Vagina (tissue), 2 donors: Measurements from ENCODE around the gene NPM3.

Source experiments
- CTCF ChIP-seq, 3 experiments: fragments of 450-650 bp in 2 of 3; fragments of 200-600 bp in 1 of 3; sonication (generic) in 1 of 3; IDR thresholded peaks; one replicate each; pipeline ENCODE4 v1.5.1; 2017 to 2019; ENCODE audit warnings: antibody characterized with exemption in 3 of 3, mild to moderate bottlenecking in 2 of 3, moderate library complexity in 2 of 3
- POLR2A ChIP-seq, 2 donors: fragments of 450-650 bp; IDR thresholded peaks; one replicate each; pipeline ENCODE4 v1.6.1; 2017; ENCODE audit warnings: antibody characterized with exemption in 2 of 2, mild to moderate bottlenecking in 2 of 2, moderate library complexity in 2 of 2

- TF ChIP-seq CTCF (IDR thresholded peaks at IDR 0.05), result peak; percentile 40 to 64 (median 58)
- no peak for TF ChIP-seq POLR2A (IDR thresholded peaks at IDR 0.05)
Observed at GRCh38 chr10:101779544-101780186, 3.6 kb downstream of the NPM3 start.
